DND-41 (cell line): Measurements from ENCODE around the gene ULBP2.

ENCODE experiments used
- ATAC-seq: fragments of 200-7000 bp; cut with Tn5 transposase; 3 replicates; pipeline ENCODE4 v1.9.1; 2021; ENCODE audit warnings: low read depth; ENCODE audit not compliant: insufficient read depth
- DNase-seq: peaks from one replicate; pipeline ENCODE4 v3.0.0-alpha.2; 2020
- H2AFZ ChIP-seq: 2 replicates; pipeline ENCODE4 v1.6.0; 2012; ENCODE audit warnings: low read depth, low read length
- H3K27ac ChIP-seq: 2 replicates; pipeline ENCODE4 v1.5.1; 2012; ENCODE audit warnings: low read length, inconsistent platforms
- H3K27me3 ChIP-seq: fragments of 200-600 bp; sonication (generic); 2 replicates; pipeline ENCODE4 v1.6.0; 2012; ENCODE audit warnings: low read length, mild to moderate bottlenecking, inconsistent platforms; ENCODE audit not compliant: insufficient read depth, poor library complexity
- H3K36me3 ChIP-seq: 2 replicates; pipeline ENCODE4 v1.5.1; 2012; ENCODE audit warnings: low read length, inconsistent platforms; ENCODE audit not compliant: insufficient read depth
- H3K4me1 ChIP-seq: 2 replicates; pipeline ENCODE4 v1.5.1; 2012; ENCODE audit warnings: mild to moderate bottlenecking, low read length; ENCODE audit not compliant: insufficient read depth
- H3K4me2 ChIP-seq: 2 replicates; pipeline ENCODE4 v1.6.0; 2012; ENCODE audit warnings: mild to moderate bottlenecking, moderate library complexity, low read length, inconsistent platforms; ENCODE audit not compliant: insufficient read depth
- H3K4me3 ChIP-seq, 2 experiments: fragments of 200-600 bp in 1 of 2; shearing (Covaris generic) in 1 of 2; 2 replicates each; pipeline ENCODE4 v1.5.1; 2012 to 2016; ENCODE audit warnings: inconsistent platforms in 2 of 2, low read length in 2 of 2, mild to moderate bottlenecking in 2 of 2, low read depth in 1 of 2, moderate library complexity in 1 of 2
- H3K79me2 ChIP-seq: 2 replicates; pipeline ENCODE4 v1.6.0; 2012; ENCODE audit warnings: low read length, inconsistent platforms; ENCODE audit not compliant: insufficient read depth
- H3K9ac ChIP-seq: 2 replicates; pipeline ENCODE4 v1.6.0; 2012; ENCODE audit warnings: low read depth, mild to moderate bottlenecking, inconsistent platforms, low read length, moderate library complexity
- H3K9me3 ChIP-seq: 2 replicates; pipeline ENCODE4 v1.5.1; 2012; ENCODE audit warnings: low read length, moderate library complexity, mild to moderate bottlenecking, inconsistent platforms; ENCODE audit not compliant: insufficient read depth, severe bottlenecking
- H4K20me1 ChIP-seq: 2 replicates; pipeline ENCODE4 v1.6.0; 2012; ENCODE audit warnings: low read length; ENCODE audit not compliant: insufficient read depth
- CTCF ChIP-seq: IDR thresholded peaks from 2 replicates; pipeline ENCODE4 v1.5.1; 2012; ENCODE audit warnings: borderline replicate concordance, low read length, moderate library complexity, mild to moderate bottlenecking; ENCODE audit not compliant: poor library complexity, severe bottlenecking; ENCODE audit errors: extremely low read depth
- EZH2 ChIP-seq: IDR thresholded peaks from 3 replicates; pipeline ENCODE4 v1.6.1; 2012; ENCODE audit warnings: borderline replicate concordance, low read depth, mild to moderate bottlenecking, moderate library complexity, low read length, inconsistent platforms; ENCODE audit not compliant: severe bottlenecking

The ULBP2 gene

DNA sequence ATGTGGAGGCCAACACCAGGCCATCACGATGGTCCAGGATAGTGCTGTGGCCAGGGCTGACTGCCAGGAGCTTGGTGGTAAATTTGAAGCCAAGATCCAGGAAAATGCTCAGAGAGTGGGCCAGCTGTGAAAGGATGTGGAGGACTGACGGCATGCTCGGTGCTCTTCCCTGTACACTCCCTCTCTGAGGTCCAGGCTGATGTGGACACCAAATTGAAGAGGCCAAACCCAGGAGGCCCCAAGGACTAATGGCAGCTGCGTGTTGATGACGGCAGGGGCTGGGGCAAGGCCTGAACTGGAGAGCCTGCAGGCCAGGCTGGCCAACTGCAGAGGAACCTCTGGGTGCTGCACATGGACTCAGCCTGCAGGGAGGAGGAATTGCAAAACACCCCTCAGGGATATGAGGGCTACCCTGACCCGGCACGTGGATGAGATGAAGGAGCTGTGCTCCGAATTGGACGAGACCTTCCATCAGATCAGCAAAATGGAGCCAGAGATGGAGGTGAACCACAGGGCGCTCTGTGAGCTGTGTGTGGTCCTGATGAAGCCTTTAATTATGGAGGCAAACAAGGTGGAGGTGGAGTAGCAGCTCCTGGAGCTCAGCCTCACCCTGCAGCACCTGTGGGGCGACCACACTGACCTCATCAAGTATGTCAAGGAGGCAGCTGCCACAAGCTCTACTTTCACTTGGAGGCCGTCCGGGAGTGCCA lies 37.0 kb upstream of the ULBP2 start:
- TF ChIP-seq EZH2, result no peak
- ATAC-seq (no peak), DNase-seq (no peak)
- H3K36me3 ChIP-seq, result no peaks in the 10 kb centered on the region
- no peak overlapping the region for H2AFZ ChIP-seq
- peaks cover 4% of the 10 kb centered on the region for H3K27me3 ChIP-seq
- no peaks in the 10 kb centered on the region for H3K79me2 ChIP-seq
- H3K9me3 ChIP-seq, result peaks cover 14% of the 10 kb centered on the region
- no peak overlapping the region for H3K27ac ChIP-seq
- H3K9ac ChIP-seq, result no peak overlapping the region
- H3K4me1 ChIP-seq, result no peaks in the 10 kb centered on the region
- no peak overlapping the region for H3K4me3 ChIP-seq
- H3K4me2 ChIP-seq, result no peak overlapping the region
- H4K20me1 ChIP-seq, result no peaks in the 10 kb centered on the region

DNA sequence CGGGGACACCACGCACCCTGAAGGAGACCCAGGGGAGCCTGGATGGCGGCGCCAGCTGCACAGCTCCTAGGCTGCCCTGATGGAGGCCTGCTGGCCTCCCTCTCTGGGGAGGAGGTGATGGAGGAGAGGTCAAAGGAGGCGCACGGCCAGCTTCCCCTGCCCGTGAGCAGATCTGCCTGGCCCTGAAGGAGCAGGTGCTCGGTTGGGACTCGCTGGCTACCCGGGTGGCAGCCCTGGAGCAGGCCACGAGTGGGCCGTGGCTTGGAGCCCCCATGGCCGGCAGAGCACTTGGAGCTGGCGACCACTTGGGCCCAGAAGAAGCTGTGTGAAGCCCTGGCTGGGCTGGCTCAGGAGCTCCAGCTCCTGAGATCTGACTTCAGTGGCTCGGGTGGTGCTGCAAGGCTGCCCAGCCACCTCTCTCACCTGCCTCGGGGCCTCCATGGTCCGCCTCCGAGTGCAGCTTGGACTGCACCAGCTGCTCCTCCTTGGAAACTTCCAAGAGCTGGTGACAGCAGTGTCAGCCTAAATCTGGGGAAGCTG lies 36.4 kb upstream of the ULBP2 start:
- Histone ChIP-seq H3K27me3 (peaks cover 4% of the 10 kb centered on the region), H3K27ac (no peak overlapping the region), H3K4me2 (no peak overlapping the region), H3K9ac (no peak overlapping the region), H3K9me3 (peaks cover 14% of the 10 kb centered on the region), H4K20me1 (no peaks in the 10 kb centered on the region), H3K4me1 (no peaks in the 10 kb centered on the region), H3K79me2 (no peaks in the 10 kb centered on the region), H3K4me3 (no peak overlapping the region), H3K36me3 (no peaks in the 10 kb centered on the region), H2AFZ (no peak overlapping the region)
- DNase-seq, result no peak
- 0 out of 3 replicates have a peak, but pooled peaks have one; percentile 12 for ATAC-seq
- TF ChIP-seq EZH2 (no peak), CTCF (no peak)

GRCh38 chr6:149905911-149906371 lies 35.9 kb upstream of the ULBP2 start:
- H2AFZ ChIP-seq, result no peak overlapping the region
- H3K9ac ChIP-seq, result no peak overlapping the region
- H3K27ac ChIP-seq, result no peak overlapping the region
- DNase-seq (peak; percentile 18), ATAC-seq (peak; percentile 49; the same call in 1 of the 3 replicates)
- no peaks in the 10 kb centered on the region for H3K79me2 ChIP-seq
- H4K20me1 ChIP-seq, result no peaks in the 10 kb centered on the region
- TF ChIP-seq EZH2, result no peak
- TF ChIP-seq CTCF, result no peak
- H3K4me1 ChIP-seq, result no peaks in the 10 kb centered on the region
- H3K27me3 ChIP-seq, result peaks cover 4% of the 10 kb centered on the region
- no peaks in the 10 kb centered on the region for H3K36me3 ChIP-seq
- H3K4me2 ChIP-seq, result no peak overlapping the region
- H3K9me3 ChIP-seq, result peaks cover 14% of the 10 kb centered on the region
- no peak overlapping the region for H3K4me3 ChIP-seq

DNA sequence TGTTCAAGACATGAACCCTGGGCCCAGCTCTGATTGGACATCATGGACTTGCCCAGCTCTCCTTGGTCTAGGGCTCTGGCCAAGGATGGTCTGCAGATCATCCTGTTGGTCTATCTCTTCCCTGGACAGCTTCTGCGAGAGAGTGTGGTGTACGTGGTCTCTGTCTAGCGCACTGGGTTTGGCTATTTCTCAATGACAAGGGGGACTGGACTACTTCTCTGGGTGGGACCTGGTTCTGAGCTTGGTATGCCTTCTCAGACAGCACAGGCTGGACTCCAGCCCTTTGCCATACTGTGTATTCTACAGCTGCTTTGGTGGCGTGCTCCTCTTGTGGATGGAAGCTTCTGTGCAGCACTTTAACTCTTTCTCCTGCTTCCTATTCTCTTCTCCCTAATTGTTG lies 35.4 kb upstream of the ULBP2 start:
- no peak for ATAC-seq
- Histone ChIP-seq H2AFZ (no peak overlapping the region), H3K79me2 (no peaks in the 10 kb centered on the region), H3K9ac (no peak overlapping the region), H4K20me1 (no peaks in the 10 kb centered on the region), H3K4me3 (no peak overlapping the region), H3K4me1 (no peaks in the 10 kb centered on the region), H3K9me3 (peaks cover 14% of the 10 kb centered on the region), H3K27me3 (peaks cover 4% of the 10 kb centered on the region), H3K36me3 (no peaks in the 10 kb centered on the region), H3K27ac (no peak overlapping the region), H3K4me2 (no peak overlapping the region)
- no peak for DNase-seq
- no peak for TF ChIP-seq EZH2
- no peak for TF ChIP-seq CTCF
